Activated T-helper 1 cell treated with anti-CD3 and anti-CD28 coated beads, Interleukin-2, amount 50 U/mL, for 16 hours (primary cell): Measurements from ENCODE around the gene FLT3.
"Not testable (repeated sequence)": the region's sequence is repeated elsewhere in the genome, so short reads cannot be mapped to it uniquely, and the experiment has no call there.

Experiments used
- DNase-seq, 2 donors: peaks; one replicate each; pipeline ENCODE4 v3.0.0-alpha.2; 2020; ENCODE audit warnings: low read depth in 1 of 2, low spot score in 1 of 2

The FLT3 gene

DNA sequence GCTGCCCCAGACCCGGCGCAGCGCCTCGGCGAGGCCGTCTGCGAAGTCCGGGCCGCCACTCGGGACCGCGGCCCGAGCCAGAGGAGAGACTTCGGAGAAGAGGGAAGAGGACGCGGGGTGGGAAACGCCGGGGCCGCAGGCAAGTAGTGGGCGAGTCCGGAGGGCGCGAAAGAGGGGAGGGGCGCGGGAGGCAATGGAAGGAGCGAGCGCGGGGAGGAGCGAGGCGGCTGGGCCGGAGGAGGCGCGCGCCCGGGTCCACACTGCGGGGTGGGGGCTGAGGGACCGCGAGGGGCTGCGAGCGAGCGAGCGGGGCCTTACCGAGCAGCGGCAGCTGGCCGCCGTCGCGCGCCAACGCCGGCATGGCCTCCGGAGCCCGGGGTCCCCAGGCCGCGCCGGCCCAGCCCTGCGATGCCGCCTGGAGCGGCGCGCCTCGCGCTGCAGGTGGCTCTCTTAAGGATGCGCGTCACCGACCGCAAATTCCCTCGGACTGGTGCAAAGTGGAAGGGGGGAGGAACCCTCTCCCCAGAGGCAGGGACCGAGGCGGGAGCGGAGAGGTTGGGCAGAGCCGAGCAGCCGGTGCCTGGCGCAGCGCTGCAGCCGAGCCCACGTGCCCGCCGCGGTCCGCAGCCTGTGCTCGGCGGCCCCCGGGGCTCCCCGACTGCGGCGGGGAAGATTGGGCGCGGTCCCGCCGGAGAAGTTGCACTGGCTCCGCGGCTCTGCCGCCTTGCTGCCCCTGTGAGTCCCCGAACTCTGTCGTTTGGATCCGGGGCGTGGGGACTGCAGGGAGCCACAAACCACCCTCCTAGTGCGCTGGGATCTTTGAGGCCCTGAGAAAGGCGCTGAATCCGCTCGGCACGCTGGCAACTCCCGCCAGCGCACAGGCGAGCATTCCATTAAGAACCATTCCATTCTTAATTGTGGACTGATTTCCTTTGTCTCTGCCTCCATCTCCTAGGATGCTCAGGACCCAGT, at the start of gene FLT3:
Gene FLT3, minus strand, starts transcription at position 427 of the 972 bp plus-strand sequence. Its CDS starts 66 bp downstream, at position 361.
- DNase-seq = no peak

DNA sequence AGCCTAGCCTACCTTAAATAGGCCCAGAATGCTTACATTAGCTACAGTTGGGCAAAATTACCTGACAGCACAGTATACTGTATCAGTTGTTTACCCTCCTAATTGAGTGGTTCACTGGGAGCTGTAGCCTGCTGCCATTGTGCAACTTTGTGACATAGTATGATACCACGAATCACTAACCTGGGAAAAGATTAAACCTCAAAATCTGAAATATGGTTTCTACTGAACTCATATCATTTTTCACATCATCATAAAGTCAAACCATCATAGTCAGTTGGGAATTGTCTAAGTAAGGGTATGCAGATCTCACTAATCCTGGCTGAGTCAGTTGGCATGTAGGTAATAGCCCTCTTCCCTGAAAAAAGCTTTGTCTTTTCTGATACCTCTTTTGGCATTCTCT, 47.1 kb upstream of the FLT3 start:
- no peak for DNase-seq

GRCh38 chr13:28145049-28145448, 44.7 kb upstream of the FLT3 start:
- DNase-seq = no peak

- DNase-seq = not testable (repeated sequence)
Observed at GRCh38 chr13:28141542-28141941, 41.2 kb upstream of the FLT3 start.

DNA sequence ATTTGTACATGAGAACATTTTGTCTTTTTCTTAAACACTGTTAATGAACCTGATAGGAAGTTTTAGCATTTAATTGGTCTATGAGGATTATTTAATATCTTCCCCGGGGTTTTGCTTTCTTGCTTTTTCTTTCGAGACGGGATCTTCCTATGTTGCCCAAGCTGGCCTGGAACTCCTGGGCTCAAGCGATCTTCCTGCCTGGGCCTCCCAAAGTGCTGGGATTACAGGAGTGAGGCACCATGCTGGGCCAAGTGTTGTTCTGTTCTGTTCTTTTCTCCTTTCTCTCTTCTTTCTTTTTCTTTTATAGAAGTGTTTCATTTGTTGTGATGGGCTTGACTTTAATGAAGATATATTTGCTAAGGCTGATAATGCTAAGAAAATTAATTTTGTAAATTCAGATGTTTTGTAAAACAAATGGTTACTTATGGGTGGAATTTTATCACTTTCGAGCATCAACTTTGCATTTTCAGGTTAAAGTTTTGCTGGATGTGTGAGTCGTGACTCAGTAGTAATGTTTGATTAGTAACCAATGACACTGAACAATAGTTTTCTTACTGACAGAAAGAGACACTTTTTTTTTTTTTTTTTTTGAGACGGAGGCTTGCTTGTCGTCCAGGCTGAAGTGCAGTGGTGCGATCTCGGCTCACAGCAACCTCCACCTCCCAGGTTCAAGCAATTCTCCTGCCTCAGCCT, 40.2 kb upstream of the FLT3 start:
- no peak for DNase-seq

- peak; percentile 67 to 75 for DNase-seq
Observed at GRCh38 chr13:28138756-28139470, 38.5 kb upstream of the FLT3 start.

GRCh38 chr13:28138012-28138755, 37.8 kb upstream of the FLT3 start, which contains the start of gene PAN3:
Gene PAN3, plus strand, starts transcription at chr13:28138545. Its CDS starts 113 bp downstream, at chr13:28138658.
- DNase-seq = peak; percentile 83 to 88

DNA sequence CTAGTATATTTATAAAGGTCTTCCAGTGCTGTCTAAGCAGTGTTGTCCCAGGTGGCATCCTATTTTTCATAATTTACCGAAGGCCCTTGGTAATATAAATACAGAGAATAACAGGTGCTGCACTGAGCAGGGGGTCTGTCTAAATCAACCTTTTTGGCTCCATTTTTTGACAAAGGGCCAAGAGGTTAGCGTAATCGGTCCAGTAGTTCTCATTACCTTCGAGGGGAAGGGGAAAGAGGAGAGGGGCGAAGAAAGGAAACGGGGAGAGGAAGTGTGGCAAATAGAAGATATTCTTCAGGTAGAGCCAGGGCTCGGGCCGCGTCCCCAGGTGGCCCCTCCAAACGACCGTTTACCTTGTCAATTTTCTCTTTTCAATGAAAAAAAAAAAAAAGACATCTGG, 37.2 kb upstream of the FLT3 start:
- no peak for DNase-seq

- DNase-seq = no peak
Observed at GRCh38 chr13:28136916-28137315, 36.5 kb upstream of the FLT3 start.

GRCh38 chr13:28131646-28132045, 31.3 kb upstream of the FLT3 start:
- DNase-seq = no peak

DNA sequence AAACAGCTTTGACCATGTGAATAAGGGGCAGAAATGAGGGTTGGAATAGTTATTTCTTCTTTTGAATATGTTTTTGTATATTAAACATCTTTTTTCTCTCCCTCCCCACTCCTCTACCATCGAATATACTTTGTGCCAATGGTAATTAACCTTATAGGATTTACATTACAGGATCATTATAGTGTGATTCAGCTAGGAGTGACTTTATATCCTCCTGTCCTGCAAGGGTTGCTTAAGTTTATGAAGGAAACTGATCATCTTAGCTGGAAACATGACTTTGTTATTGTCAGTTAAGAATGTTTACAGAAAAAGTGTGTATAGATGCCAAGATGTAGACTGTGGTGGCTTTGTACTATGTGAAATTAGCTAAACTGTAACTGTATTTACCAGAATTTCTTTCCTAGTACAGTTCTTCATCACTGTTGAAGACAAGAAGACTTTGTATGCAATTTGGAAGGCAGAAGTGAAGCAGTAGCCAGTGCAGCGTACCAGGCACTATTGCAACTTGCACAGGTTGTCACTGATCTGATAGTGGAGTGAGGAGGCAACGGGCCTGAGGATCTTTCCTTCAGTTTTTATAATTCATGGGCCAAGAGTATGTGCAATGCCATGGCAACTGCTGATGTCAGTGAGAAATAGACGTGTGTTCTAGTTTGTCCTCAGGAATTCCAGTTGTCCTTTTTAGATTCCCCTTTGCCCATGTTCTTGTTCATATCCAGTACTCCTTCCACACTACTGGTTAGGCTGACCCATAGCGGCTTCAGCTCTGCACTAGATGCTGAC, 29.7 kb upstream of the FLT3 start:
- no peak for DNase-seq

DNA sequence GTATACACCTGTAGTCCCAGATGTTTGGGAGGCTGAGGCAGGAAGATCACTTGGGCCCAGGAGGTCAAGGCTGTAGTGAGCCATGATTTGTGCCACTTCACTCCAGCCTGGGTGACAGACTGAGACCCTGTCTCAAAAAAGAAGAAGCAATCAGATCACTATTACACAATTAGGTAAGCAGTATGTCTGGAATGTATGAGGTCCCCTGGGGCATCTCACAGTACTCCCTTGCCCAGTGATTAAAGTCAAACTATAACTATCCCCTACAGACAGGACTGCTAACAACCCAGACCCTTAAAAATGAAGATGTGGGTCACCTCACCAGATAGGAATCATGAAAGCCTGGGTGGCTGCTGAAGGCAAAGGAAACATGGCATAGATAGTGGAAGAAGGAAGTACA, 28.6 kb upstream of the FLT3 start:
- no peak for DNase-seq

DNA sequence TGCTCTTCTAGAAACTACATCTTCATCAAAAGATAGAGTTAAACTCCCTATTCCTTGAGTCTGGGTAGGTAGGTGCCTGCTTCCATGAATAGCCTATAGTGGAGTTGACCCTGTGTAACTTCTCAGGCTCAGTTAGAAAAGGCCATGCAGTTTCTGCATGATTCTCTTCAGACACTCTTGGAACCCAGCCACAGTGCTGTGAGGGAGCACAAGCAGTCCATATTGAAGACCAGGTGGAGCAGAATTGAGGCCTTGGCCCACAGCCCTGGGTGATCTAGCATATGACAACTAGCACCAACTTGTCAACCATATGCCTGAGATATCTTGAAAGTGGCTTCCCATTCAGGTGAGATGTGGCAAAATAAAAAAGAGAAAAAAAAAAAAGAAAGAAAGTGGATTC, 27.7 kb upstream of the FLT3 start:
- no peak for DNase-seq

DNA sequence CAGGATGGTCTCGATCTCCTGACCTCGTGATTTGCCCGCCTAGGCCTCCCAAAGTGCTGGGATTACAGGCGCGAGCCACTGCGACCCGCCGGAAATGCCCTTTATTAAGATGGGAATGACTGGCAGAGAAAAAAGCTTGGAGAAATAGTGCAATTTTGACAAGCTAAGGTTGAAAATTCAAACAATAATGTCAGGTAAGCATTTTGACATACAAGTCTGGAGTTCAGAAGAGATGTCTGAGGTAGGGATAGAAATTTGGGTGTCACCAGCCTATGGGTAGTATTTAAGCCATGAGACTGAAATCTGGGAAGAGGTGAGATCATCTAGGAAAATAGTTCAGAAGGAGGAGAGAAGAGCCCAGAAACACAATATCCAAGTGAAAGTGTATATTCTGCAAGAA, 20.8 kb upstream of the FLT3 start:
- no peak for DNase-seq

DNA sequence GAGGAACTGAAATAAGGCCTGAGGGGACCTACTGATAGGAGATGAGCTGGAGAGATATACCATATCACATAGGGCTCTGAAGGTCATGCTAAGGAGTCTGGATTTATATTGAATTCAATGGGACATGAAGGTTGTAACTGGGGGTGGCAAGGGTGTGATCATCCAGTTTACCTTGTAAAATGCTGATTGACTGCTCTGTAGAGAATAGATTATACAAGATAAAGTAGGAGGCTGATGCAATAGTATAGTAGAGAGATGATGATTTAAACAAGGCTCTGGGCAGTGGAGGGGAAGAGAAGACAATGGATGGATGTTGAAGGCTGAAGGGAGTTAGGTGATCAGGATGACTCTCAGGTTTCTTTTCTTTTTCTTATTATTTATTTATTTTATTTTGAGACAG, 19.9 kb upstream of the FLT3 start:
- no peak for DNase-seq

DNA sequence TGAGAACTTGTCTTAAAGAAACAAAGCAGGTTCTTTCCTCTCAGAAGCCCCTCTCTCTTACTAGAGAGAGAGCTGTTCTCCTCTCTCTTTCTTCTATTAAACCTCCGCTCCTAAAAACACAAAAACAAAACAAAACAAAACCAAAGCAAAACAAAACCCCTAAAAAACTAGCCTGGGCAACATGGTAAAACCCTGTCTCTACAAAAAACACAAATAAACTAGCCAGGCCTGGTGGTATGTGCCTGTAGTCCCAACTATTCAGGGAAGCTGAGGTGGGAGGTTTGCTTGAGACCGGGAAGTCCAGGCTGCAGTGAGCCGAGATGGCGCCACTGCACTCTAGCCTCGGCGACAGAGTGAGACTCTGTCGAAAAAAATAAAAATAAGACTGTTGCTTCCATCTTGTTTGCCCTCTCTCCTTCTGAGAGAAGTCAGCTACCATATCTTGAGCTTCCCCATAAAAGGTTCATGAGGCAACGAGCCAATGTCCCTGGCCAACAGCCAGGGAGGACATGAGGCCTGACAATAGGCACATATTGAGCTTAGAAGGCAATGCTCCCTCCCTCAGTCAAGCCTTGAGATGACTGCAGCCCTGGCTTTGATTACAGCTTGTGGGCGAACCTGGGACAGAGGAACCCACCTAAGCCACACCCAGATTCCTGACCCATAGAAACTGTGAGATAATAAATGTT, 17.5 kb upstream of the FLT3 start:
- no peak for DNase-seq

DNA sequence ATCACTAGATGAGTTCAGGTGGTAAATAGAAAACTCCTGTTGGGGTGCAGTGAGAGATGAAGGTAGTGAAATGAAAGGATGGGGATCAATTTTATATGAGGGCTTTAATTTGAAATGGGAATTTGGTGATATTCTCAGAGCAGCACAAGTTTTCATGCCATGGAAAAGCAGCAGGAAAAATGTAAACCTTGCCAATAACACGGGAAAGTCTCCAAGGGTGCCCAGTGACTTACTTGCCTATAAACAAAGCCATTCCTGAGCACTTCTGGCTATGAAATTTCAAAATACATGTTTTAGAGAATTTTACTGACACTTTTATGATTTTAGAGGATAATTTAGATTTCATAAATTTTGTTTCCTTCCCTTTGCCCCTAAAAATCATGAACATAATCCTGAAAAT, 16.4 kb upstream of the FLT3 start:
- DNase-seq = no peak

DNA sequence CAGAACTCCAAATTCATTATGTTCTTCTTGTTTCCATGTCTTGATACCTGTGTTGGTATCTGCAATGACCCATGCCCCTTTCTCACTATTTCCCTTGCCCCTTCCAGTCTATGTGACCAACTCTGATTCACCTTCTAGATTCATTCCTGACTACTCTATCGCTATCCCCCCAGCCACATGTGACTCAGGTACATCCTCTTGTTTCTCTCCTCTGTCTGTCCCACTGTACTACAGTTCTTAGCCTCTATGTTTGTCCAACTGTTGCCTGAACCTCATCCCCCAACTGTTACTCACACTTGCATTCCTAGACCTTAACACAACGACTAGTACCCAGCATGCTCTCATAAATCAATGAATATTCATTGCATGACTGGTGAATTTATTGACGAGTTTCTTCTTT, 10.0 kb upstream of the FLT3 start:
- no peak for DNase-seq

- DNase-seq = no peak
Observed at GRCh38 chr13:28106976-28107375, 6.6 kb upstream of the FLT3 start.
